Hepatocyte (in vitro differentiated cells): ENCODE data around the gene SPON2.

Experiments
- EZH2 ChIP-seq: fragments of 200-600 bp; sonication (generic); IDR thresholded peaks from 2 replicates; pipeline ENCODE4 v1.6.1; 2016; ENCODE audit warnings: antibody characterized with exemption, mild to moderate bottlenecking, borderline replicate concordance
- EZH2phosphoT487 ChIP-seq: fragments of 200-600 bp; sonication (generic); IDR thresholded peaks from one replicate; pipeline ENCODE4 v1.6.1; 2018; ENCODE audit warnings: antibody characterized with exemption, mild to moderate bottlenecking, low read depth, moderate library complexity; ENCODE audit not compliant: unreplicated experiment, severe bottlenecking
- TF ChIP-seq, protein P1 (sequence below): fragments of 200-600 bp; sonication (generic); IDR thresholded peaks from 2 replicates; pipeline ENCODE4 v1.5.1; 2016; ENCODE audit warnings: antibody characterized with exemption, mild to moderate bottlenecking; ENCODE audit not compliant: poor library complexity

DNA sequence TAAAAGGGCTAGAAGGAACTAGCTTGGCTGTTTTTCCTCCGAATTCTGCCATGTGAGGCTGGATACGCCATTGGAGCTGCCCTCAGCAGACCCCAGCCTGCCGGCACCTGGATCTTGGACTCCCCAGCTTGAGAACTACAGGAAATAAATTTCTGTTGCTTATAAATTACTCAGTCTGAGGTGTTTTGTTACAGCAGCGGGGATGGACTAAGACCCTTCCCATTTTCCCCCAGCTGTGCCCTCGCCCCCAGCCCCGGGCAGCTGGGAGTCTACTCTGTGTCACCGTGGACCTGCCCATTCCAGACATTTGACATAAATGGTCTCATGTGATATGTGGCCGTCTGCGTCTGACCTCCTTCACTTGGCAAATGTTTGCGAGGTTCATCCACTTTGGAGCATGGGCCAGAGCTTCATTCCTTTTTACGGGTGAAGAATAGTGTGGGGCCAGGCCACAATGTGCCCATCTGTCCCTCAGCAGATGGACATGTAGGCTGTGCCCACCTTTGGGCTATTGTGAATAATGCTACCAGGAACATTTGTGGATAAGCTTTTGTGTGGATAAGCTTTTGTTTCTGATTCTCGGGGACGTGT lies 30.7 kb upstream of the SPON2 start:
- TF ChIP-seq, protein P1, sequence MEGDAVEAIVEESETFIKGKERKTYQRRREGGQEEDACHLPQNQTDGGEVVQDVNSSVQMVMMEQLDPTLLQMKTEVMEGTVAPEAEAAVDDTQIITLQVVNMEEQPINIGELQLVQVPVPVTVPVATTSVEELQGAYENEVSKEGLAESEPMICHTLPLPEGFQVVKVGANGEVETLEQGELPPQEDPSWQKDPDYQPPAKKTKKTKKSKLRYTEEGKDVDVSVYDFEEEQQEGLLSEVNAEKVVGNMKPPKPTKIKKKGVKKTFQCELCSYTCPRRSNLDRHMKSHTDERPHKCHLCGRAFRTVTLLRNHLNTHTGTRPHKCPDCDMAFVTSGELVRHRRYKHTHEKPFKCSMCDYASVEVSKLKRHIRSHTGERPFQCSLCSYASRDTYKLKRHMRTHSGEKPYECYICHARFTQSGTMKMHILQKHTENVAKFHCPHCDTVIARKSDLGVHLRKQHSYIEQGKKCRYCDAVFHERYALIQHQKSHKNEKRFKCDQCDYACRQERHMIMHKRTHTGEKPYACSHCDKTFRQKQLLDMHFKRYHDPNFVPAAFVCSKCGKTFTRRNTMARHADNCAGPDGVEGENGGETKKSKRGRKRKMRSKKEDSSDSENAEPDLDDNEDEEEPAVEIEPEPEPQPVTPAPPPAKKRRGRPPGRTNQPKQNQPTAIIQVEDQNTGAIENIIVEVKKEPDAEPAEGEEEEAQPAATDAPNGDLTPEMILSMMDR, result no peak
- TF ChIP-seq EZH2phosphoT487, result no peak
- no peak for TF ChIP-seq EZH2
